HL-60 (cell line): Measurements from ENCODE around the gene CCDC154.

Experiments
- CTCF ChIP-seq: IDR thresholded peaks from one replicate; pipeline ENCODE4 v1.5.1; 2011; ENCODE audit warnings: low read length, control low read depth, inconsistent platforms; ENCODE audit not compliant: insufficient read depth
- GABPA ChIP-seq: IDR thresholded peaks from 2 replicates; pipeline ENCODE4 v1.6.1; 2012; ENCODE audit warnings: low read depth
- POLR2AphosphoS5 ChIP-seq: IDR thresholded peaks from 2 replicates; pipeline ENCODE4 v1.6.1; 2012; ENCODE audit warnings: low read depth
- SPI1 ChIP-seq: IDR thresholded peaks from 2 replicates; pipeline ENCODE4 v1.6.1; 2012; ENCODE audit warnings: low read depth, mild to moderate bottlenecking, borderline replicate concordance
- TF ChIP-seq, protein P1 (sequence below): IDR thresholded peaks from 2 replicates; pipeline ENCODE4 v1.6.1; 2012; ENCODE audit warnings: low read depth; ENCODE audit not compliant: insufficient replicate concordance

DNA sequence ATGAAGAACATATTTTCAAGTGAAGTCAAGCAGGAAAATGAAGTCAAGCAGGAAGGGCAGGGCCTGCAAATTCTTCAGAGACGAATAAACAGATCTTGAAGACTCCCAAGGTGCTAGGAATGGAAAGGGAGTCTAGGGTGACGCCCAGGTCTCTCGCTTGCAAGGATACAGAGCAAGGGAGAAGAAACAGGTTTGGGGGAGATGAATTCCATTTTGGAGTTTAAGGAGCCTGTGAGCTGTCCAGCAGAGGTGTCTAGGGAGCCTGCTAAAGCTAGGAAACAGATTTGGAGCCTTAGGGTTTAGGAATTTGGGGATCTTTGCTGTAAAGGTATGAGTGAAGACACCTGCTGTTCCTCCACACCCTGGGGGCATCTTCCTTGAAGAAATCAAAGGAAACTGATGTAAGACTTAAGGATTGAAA, 27.8 kb downstream of the CCDC154 start:
- no peak for TF ChIP-seq CTCF
- TF ChIP-seq SPI1 = no peak
- TF ChIP-seq POLR2AphosphoS5 = no peak
- TF ChIP-seq, protein P1, sequence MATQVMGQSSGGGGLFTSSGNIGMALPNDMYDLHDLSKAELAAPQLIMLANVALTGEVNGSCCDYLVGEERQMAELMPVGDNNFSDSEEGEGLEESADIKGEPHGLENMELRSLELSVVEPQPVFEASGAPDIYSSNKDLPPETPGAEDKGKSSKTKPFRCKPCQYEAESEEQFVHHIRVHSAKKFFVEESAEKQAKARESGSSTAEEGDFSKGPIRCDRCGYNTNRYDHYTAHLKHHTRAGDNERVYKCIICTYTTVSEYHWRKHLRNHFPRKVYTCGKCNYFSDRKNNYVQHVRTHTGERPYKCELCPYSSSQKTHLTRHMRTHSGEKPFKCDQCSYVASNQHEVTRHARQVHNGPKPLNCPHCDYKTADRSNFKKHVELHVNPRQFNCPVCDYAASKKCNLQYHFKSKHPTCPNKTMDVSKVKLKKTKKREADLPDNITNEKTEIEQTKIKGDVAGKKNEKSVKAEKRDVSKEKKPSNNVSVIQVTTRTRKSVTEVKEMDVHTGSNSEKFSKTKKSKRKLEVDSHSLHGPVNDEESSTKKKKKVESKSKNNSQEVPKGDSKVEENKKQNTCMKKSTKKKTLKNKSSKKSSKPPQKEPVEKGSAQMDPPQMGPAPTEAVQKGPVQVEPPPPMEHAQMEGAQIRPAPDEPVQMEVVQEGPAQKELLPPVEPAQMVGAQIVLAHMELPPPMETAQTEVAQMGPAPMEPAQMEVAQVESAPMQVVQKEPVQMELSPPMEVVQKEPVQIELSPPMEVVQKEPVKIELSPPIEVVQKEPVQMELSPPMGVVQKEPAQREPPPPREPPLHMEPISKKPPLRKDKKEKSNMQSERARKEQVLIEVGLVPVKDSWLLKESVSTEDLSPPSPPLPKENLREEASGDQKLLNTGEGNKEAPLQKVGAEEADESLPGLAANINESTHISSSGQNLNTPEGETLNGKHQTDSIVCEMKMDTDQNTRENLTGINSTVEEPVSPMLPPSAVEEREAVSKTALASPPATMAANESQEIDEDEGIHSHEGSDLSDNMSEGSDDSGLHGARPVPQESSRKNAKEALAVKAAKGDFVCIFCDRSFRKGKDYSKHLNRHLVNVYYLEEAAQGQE = peak; percentile 30
- no peak for TF ChIP-seq GABPA
